OCI-LY1 (cell line): Measurements from ENCODE around the gene PIK3C2B.
A peak's percentile ranks its signal among the peaks of the same experiment; 100 is the strongest.

Experiments used
- H2AFZ ChIP-seq: fragments of 200-600 bp; sonication (generic), shearing (Covaris generic); 2 replicates; pipeline ENCODE4 v1.6.0; 2014; ENCODE audit warnings: antibody characterized with exemption, mild to moderate bottlenecking, low read length
- H3F3A ChIP-seq: fragments of 200-600 bp; sonication (generic), shearing (Covaris generic); 2 replicates; pipeline ENCODE4 v1.6.0; 2014; ENCODE audit warnings: mild to moderate bottlenecking, antibody characterized with exemption, low read length, moderate library complexity; ENCODE audit not compliant: insufficient read depth
- H3K27ac ChIP-seq: fragments of 200-600 bp; sonication (generic); 2 replicates; pipeline ENCODE4 v1.5.1; 2014; ENCODE audit warnings: low read length, mixed run types, mild to moderate bottlenecking, low read depth; ENCODE audit not compliant: poor library complexity, severe bottlenecking
- H3K27me3 ChIP-seq: fragments of 200-600 bp; sonication (generic); 2 replicates; pipeline ENCODE4 v1.6.0; 2014; ENCODE audit warnings: antibody characterized with exemption, mild to moderate bottlenecking, low read length, moderate library complexity; ENCODE audit not compliant: insufficient read depth
- H3K36me3 ChIP-seq: fragments of 200-600 bp; sonication (generic); 2 replicates; pipeline ENCODE4 v1.6.1; 2014; ENCODE audit warnings: mild to moderate bottlenecking, antibody characterized with exemption, low read length, moderate library complexity, mixed read lengths; ENCODE audit not compliant: insufficient read depth
- H3K4me1 ChIP-seq: fragments of 200-600 bp; sonication (generic); 2 replicates; pipeline ENCODE4 v1.5.1; 2014; ENCODE audit warnings: mild to moderate bottlenecking, low read length, moderate library complexity; ENCODE audit not compliant: insufficient read depth, severe bottlenecking
- H3K4me2 ChIP-seq: fragments of 200-600 bp; sonication (generic), shearing (Covaris generic); 2 replicates; pipeline ENCODE4 v1.6.1; 2014; ENCODE audit warnings: low read length
- H3K4me3 ChIP-seq: fragments of 200-600 bp; sonication (generic); 2 replicates; pipeline ENCODE4 v1.5.1; 2014; ENCODE audit warnings: low read length, low read depth, mild to moderate bottlenecking, mixed read lengths; ENCODE audit not compliant: poor library complexity, severe bottlenecking
- H3K79me2 ChIP-seq: fragments of 200-600 bp; shearing (Covaris generic); 2 replicates; pipeline ENCODE4 v1.6.1; 2016; ENCODE audit warnings: mixed run types, low read length, mixed read lengths; ENCODE audit not compliant: insufficient read depth
- H3K9ac ChIP-seq: fragments of 200-600 bp; sonication (generic), shearing (Covaris generic); 2 replicates; pipeline ENCODE4 v1.6.1; 2014; ENCODE audit warnings: mild to moderate bottlenecking, low read length, mixed read lengths
- H3K9me2 ChIP-seq: fragments of 200-600 bp; sonication (generic), shearing (Covaris generic); 2 replicates; pipeline ENCODE4 v1.6.1; 2014; ENCODE audit warnings: low read depth, mild to moderate bottlenecking, low read length, mixed read lengths
- H3K9me3 ChIP-seq: fragments of 200-600 bp; shearing (Covaris generic); 2 replicates; pipeline ENCODE4 v1.6.1; 2014; ENCODE audit warnings: low read length, mixed read lengths
- H4K20me1 ChIP-seq: fragments of 200-600 bp; sonication (generic), shearing (Covaris generic); 2 replicates; pipeline ENCODE4 v1.6.0; 2016; ENCODE audit warnings: mild to moderate bottlenecking, low read length; ENCODE audit not compliant: insufficient read depth
- CTCF ChIP-seq: fragments of 200-600 bp; sonication (generic), shearing (Covaris generic); IDR thresholded peaks from 2 replicates; pipeline ENCODE4 v1.5.1; 2017; ENCODE audit warnings: mild to moderate bottlenecking, antibody characterized with exemption, low read length, moderate library complexity, mixed read lengths
- EZH2 ChIP-seq: fragments of 200-600 bp; sonication (generic), shearing (Covaris generic); IDR thresholded peaks from 2 replicates; pipeline ENCODE4 v1.8.0; 2017; ENCODE audit warnings: borderline replicate concordance, mixed run types, mild to moderate bottlenecking, antibody characterized with exemption, low read length, moderate library complexity, mixed read lengths

The PIK3C2B gene

DNA sequence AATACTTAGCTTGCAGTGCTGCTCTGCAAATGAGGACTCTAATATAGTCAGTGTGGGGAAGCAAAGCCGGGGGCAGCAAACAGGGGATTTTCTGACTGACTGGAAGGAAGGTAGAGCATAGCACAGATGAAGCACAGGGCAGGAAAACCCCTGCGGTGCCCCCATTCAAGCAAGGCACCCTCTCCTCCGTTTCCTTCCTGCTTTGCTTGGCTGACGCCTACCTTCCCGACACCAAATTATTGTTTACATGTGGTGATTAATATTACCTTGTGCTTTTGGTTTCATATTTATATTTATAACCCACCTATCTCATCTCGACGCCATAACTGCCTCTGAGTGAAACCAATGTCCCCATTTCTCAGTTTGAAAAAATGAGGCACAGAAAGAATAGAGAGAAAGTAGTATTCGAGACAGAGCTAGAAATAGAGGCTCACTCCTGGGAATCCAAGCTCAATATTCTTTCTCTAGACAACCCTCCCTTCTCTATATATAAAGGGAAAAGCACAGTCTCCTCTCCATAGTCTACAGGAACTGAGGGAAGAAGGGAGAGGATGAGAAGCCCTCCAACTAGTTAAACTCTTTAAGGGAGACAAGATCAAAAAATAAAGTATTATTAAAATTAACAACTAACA, 41.3 kb downstream of the PIK3C2B start:
- no peaks in the 10 kb centered on the region for H3K9me3 ChIP-seq
- no peaks in the 10 kb centered on the region for H4K20me1 ChIP-seq
- peak overlapping the region; percentile 35 for H3K27ac ChIP-seq
- no peak overlapping the region for H3K4me2 ChIP-seq
- no peaks in the 10 kb centered on the region for H3F3A ChIP-seq
- peaks cover 95% of the 10 kb centered on the region for H3K36me3 ChIP-seq
- no peak overlapping the region for H3K9ac ChIP-seq
- no peak overlapping the region for H2AFZ ChIP-seq
- TF ChIP-seq CTCF (no peak), EZH2 (no peak)
- no peak overlapping the region for H3K4me3 ChIP-seq
- no peaks in the 10 kb centered on the region for H3K9me2 ChIP-seq
- H3K4me1 ChIP-seq, result peaks cover 8% of the 10 kb centered on the region
- H3K27me3 ChIP-seq, result no peaks in the 10 kb centered on the region
- no peaks in the 10 kb centered on the region for H3K79me2 ChIP-seq

GRCh38 chr1:204451352-204452124, 43.1 kb downstream of the PIK3C2B start:
- Histone ChIP-seq H3K4me1 (peaks cover 11% of the 10 kb centered on the region), H3K27ac (no peak overlapping the region), H3K4me3 (no peak overlapping the region), H2AFZ (no peak overlapping the region), H3K79me2 (no peaks in the 10 kb centered on the region), H3K27me3 (no peaks in the 10 kb centered on the region), H3K4me2 (no peak overlapping the region), H3K9me2 (no peaks in the 10 kb centered on the region), H3K36me3 (peaks cover 90% of the 10 kb centered on the region), H4K20me1 (no peaks in the 10 kb centered on the region), H3K9me3 (no peaks in the 10 kb centered on the region), H3K9ac (no peak overlapping the region), H3F3A (no peaks in the 10 kb centered on the region)
- TF ChIP-seq EZH2 (no peak), CTCF (no peak)

- Histone ChIP-seq H3K4me3 (no peak overlapping the region), H3K4me2 (no peak overlapping the region), H3K9ac (no peak overlapping the region), H3K27me3 (no peaks in the 10 kb centered on the region), H3K9me3 (no peaks in the 10 kb centered on the region), H3K79me2 (no peaks in the 10 kb centered on the region), H3K4me1 (peaks cover 17% of the 10 kb centered on the region), H3K9me2 (no peaks in the 10 kb centered on the region), H3K36me3 (peaks cover 87% of the 10 kb centered on the region), H3F3A (no peaks in the 10 kb centered on the region), H2AFZ (no peak overlapping the region), H4K20me1 (no peaks in the 10 kb centered on the region), H3K27ac (no peak overlapping the region)
- TF ChIP-seq EZH2 (no peak), CTCF (no peak)
Observed at GRCh38 chr1:204450461-204451257, 43.9 kb downstream of the PIK3C2B start.
